Right lung (tissue), 10 donors: Measurements from ENCODE around the gene TMEM41A. TPM values are rescaled to one million over a fixed set of nuclear protein-coding genes. Genes with fewer than 3 reads are reported as not detected.

ENCODE experiments used
- DNase-seq, 2 donors: peaks; one replicate each; pipeline ENCODE4 v3.0.0-alpha.2; 2013
- long read RNA-seq, 8 donors: transcript quantifications; one replicate each; lab custom pipeline, GENCODE V29; 2026
- polyA plus RNA-seq, 5 donors: library from polyadenylated mRNA; unstranded; fragments of 120-200 nt; gene quantifications; one replicate each; pipeline versions ENCODE4 v1.2.1 to v1.2.3, GENCODE V29; 2013; ENCODE audit warnings: inconsistent platforms in 1 of 5, low replicate concordance in 1 of 5; ENCODE audit not compliant: insufficient read length in 5 of 5, insufficient read depth in 1 of 5

The TMEM41A gene
- 10 to 100 TPM; 40.8 to 50.6 (median 47.8) TPM for polyA plus RNA-seq
- long read RNA-seq, donor 1, full-length matches to known transcripts: 21 of 21 reads
- long read RNA-seq, donor 1, partial matches to known transcripts: 0 of 21 reads
- long read RNA-seq, donor 1, other reads (novel, unspliced or antisense): 0 of 21 reads
- long read RNA-seq, donor 2, transcript TMEM41A-203 (5 exons, 2,827 nt): major isoform, 6 of 8 reads
- long read RNA-seq, donor 2, partial matches to known transcripts: 0 of 8 reads
- long read RNA-seq, donor 2, other reads (novel, unspliced or antisense): 0 of 8 reads
- long read RNA-seq, donor 3, full-length matches to known transcripts: 13 of 21 reads
- long read RNA-seq, donor 3, partial matches to known transcripts: 8 of 21 reads
- long read RNA-seq, donor 3, other reads (novel, unspliced or antisense): 0 of 21 reads
- long read RNA-seq, donor 4, transcript TMEM41A-203 (5 exons, 2,827 nt): major isoform, 9 of 14 reads
- long read RNA-seq, donor 4, partial matches to known transcripts: 5 of 14 reads
- long read RNA-seq, donor 4, other reads (novel, unspliced or antisense): 0 of 14 reads
- long read RNA-seq, donor 5, full-length matches to known transcripts: 7 of 15 reads
- long read RNA-seq, donor 5, partial matches to known transcripts: 8 of 15 reads
- long read RNA-seq, donor 5, other reads (novel, unspliced or antisense): 0 of 15 reads
- long read RNA-seq, donor 6, transcript TMEM41A-203 (5 exons, 2,827 nt): major isoform, 8 of 17 reads
- long read RNA-seq, donor 6, partial matches to known transcripts: 8 of 17 reads
- long read RNA-seq, donor 6, other reads (novel, unspliced or antisense): 0 of 17 reads
- long read RNA-seq, donor 7, full-length matches to known transcripts: 8 of 8 reads
- long read RNA-seq, donor 7, partial matches to known transcripts: 0 of 8 reads
- long read RNA-seq, donor 7, other reads (novel, unspliced or antisense): 0 of 8 reads
- long read RNA-seq, donor 8, partial matches to known transcripts: 0 of 5 reads
- long read RNA-seq, donor 8, other reads (novel, unspliced or antisense): 0 of 5 reads

DNA sequence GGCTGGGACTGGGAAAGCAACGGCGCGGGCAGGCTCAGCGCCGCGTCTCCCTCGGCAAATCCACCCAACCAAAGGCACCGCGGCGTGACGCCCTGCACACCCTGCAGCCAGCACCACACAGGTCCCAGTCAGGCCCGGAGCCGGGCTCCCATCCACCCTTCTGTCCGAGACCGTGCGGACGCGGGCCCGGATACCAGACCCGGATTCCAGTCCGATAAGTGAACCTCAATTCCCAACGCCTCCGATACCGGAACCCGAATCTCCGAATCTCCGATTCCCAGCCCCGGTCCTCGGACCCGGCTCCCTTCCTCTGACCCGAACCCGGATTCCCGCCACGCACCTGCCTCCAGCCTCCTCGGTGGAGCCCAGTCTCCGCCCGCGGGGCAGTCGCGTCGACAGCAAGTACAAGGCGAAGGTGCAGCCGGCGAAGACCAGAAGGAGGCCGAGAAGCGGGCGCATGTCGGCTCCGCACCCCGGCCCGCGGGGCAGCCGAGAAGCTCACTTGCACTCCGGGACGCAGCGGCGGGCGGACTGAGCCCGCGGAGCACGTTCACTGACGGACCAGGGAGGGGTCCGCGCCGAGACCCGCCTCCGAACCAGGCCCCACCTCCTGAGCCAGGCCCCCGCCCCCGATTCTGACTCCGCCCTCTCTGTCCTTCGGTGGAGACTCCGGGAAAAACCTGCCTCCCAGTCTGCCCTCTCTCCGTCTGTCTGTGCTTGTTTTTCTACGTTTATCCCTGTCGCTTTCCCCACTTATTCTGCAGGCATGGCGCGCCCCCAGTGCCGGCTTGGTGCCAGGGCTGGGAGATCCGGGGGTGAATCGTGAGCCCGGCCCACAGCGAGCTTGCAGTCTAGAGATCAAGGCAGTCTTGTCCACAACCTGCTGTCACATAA lies at the start of gene TMEM41A:
TMEM41A (minus strand) TSS at position 533 of the 894 bp plus-strand sequence; CDS start at position 459, 74 bp downstream.
- peak; percentile 85 for DNase-seq

DNA sequence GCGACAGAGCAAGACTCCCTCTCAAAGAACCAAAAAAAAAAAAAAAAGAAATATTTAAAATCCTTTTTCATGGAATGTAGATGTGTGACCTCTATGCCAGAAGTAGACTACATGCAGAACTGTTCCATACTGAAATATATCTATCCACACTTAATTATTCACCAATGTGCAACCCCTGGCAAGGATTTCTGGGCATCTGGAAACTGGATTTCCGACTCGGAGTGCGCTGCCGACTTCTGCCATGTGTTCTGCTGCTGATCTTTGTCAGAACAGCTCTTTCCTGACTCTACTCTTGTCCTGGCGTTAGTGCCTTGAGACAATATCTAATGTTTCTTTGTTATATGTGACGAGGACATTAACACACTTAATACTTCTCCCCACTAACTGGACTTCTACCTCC lies 41.9 kb upstream of the TMEM41A start:
- no peak for DNase-seq

DNA sequence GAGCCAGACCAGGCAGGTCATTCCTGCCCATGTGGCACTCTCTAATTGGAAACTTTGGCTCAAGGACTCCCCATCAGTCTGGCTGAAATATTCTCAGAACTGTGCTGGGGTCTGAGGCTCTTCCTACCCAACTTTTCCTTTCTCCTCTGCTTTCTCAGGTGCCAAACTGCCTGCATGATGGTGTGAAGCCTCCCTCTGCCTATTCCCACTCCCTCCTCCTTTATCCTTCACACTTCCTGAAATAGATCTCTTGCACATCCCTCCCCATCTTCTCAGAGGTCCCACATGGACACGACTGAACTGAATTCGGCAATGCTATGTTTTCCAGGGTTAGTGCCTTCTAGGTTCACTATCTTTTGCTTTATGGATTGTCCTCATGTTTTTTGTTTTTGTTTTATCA lies 41.1 kb upstream of the TMEM41A start:
- no peak for DNase-seq

DNA sequence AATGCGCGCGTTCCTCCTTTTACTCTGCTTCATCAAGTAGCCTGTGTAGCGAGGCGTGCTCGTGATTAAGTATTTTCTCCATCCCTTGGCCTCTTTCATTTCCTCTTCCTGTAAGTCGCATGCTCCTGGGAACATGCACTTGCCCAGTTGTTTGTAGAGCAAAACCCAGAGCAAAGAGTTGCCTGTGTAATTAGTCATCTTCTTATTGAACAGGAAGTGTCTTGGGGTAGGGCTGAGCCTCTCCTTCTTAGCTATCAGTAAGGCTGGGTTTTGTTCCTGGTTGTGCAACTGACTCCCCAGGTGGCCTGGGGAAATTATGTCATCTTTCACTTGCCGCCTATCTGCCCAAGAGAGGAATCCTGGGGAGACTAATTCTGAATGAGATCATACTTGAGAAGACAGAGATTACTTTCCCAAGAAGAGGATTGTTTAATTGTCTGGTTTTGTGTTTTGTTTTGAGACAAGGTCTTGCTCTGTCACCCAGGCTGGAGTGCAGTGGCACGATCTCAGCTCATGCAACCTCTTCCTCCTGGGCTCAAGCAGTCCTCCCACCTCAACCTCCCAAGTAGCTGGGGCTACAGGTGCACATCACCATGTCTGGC lies 38.6 kb upstream of the TMEM41A start:
- no peak for DNase-seq

DNA sequence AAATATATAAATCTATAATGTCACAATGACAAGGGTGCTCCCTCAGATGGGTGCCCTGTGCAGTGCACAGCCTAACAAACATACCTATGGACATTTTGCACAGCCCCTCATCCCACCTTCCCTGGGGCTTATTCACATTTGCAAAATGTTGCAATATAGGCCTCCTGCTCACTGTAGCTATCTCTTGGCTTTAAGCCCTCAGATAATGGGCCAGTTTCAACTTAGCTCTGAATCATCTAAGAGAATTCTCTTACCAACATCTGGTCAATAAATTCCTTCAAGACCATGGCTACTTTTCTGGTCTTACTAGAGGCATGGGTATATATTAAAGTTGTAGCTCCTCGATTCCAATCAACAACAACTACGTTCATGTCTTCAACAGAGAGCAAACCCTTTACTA lies 35.7 kb upstream of the TMEM41A start:
- DNase-seq: no peak

DNA sequence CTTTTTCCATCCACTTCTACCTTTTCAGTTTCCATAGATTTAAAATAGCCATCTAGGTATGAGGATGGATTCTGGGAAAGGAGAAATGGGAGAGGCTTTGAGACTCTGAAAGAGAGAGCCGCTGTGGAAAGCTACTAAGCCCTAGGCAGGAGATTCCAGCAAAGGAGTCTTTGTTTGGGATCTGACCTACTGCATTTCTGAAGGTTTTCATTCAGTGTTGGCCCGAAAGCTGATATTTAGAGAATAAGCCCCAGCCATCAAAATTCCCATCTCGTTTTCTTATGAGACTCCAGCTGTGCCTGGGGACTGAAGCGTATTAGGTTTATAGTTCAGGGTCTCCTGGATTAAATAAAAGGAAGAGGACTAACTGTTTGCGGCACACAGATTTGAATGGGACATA lies 34.1 kb upstream of the TMEM41A start:
- DNase-seq: no peak

DNA sequence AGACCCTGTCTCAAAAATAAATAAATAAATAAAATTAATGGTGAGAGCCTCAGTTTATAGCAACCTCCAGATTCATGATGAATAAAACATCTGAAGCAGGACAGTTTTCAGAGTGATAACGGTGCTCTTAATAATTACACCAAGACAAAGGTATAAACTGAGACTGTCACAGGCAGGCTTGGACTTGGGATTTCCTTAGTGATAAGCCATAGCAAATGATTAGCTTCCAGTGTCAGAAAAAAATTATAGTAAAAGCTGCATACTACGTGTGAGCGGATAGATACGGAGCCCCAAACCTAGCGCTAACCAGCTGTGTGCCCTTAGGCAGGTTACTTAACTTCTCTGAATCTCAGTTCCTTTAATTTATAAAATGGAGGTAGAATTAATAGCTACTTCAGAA lies 32.0 kb upstream of the TMEM41A start:
- DNase-seq: no peak

DNA sequence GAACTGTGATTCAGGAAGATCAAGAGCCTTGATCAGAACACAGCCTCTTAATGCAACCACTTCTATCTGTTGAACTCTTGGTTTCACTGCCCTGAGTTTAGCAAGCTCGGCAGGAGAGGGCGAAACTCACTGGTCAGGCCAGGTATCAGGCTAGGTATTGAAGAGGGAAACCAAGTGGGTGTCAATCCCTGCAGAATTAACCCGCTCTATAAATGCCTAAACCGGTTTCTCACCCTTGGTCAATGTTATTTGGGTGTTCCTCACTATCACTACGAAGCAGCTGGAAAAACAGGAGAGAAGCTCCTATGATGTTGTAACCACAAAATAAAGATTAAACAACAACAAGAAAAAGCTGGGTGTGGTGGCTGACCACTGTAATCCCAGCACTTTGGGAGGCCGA lies 29.7 kb upstream of the TMEM41A start:
- DNase-seq: no peak

DNA sequence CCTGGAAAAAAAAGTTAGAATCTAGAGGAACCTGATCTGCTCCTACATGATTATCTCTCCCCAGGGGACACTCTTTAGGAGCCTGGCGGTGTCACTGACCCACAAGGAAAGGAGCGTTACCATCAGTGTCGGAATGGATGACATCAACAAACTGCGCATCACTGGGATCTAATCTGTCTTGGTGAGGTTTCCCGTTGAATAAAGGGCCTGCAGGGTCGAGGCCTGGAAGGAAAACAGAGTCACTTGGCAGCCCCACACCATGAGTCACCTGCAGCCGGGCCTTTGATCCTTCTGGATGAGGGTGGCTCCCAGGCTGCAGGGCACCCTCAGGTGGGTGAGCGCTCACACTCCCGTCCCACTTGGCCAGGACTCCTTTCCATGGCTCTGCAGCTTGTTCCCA lies 28.5 kb upstream of the TMEM41A start:
- DNase-seq: no peak

DNA sequence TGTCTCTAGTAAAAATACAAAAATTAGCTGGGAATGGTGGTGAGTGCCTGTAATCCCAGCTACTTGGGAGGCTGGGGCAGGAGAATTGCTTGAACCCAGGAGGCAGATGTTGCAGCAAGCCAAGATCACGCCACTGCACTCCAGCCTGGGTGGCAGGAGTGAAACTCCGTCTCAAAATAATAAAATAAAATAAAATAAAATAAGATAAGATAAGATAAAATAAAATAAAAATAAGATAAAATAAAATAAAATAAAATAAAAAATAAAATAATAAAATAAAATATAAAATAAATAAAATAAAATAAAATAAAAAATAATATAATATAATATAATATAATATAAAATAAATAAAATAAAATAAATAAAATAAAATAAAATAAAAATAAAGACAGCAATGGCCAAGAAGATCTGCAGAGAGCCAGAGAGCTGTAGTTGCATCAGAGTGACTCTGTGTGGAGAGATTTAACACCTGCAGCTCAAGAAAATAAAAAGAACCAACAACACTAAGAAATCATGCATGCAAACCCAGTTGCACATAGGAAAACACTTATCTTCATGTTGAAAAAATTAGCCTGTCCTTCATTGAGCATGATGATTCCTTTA lies 27.6 kb upstream of the TMEM41A start:
- DNase-seq: no peak

DNA sequence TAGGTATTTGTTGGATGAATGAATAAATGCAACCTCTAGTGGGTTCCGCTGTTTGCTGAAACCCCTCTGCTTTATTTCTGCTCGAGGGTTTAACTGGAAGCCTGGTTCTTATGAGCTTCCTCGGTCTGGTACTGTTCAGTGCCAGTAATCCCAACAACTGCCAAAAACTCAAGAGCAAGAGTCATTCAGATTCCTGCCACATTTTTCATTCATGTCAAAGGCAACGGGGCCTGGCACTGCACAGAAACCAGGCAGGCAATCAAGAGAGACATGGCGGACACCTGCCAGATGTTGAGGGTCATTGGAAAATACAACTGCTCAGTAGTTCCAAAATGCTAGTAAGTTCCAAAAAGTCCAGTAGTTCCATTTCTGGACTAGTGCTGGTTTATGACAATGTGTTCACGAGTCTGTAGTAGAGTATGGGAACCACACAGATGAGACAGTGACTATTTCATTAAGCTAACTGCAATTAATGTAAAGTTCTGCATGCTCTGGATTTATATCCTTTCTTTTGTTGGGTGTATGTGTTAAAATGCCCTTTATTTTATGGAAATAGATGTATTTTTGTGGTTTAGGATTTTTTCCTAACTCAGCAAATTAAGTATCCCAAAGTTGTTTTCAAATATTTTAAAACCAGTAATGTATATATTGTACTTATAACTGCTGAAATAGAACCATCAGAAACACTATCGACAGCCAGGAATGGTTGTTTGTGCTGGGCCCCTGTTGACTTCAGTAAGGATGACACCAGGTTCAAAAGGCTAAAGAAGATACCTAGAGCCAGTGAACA lies 22.7 kb upstream of the TMEM41A start:
- no peak for DNase-seq

DNA sequence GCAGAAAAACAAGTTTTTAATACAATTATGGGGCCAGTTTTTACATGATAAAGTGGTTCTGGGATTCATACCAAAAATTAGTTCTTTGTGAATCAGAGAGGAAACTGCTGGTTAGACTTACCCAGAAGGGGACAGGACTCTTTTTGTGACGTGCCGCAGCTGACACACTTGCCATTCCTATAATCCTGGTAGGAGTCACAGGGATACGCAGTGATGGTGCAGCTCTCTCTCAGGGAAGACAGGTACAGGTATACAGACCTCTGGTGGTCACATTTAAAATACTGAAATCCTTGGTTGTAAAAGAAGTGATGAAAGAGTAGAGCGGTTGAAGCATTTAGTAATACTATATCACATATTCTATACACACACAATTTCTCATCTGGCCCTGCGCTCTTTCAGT lies 20.2 kb upstream of the TMEM41A start:
- DNase-seq: no peak

DNA sequence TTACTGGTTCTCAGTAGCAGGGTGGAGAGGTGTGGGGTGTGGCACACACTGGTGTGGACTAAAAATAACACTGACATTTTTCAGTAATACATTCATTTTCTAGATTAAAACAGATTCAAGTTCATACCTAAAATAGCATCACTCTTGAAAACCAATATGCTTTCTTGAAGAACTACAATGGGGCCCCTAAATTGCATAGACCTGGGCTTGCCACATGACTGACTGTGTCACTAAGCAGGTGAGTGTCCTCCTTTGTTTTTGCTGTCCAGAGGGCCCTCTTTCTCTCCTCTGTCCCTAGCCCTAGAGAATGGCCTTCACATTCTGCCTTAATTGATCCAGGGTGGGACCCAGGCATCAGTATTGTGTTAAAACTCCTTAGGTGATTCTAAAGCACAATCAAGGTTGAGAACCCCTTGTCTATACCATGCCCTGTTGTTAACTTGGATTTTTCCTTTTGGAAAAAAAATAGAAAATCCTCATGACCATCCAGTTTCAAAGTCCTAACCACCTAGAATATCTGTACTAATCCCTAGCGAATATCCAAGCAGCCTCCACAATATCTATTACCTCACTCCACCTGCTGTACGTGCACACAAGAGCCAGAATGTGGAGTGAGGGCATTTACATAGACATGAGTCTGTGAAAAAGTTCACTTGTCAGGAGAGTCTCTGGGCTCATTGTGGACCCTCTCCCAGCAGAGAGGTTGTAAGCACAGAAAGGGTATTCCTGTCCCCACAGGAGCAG lies 18.7 kb upstream of the TMEM41A start:
- no peak for DNase-seq

DNA sequence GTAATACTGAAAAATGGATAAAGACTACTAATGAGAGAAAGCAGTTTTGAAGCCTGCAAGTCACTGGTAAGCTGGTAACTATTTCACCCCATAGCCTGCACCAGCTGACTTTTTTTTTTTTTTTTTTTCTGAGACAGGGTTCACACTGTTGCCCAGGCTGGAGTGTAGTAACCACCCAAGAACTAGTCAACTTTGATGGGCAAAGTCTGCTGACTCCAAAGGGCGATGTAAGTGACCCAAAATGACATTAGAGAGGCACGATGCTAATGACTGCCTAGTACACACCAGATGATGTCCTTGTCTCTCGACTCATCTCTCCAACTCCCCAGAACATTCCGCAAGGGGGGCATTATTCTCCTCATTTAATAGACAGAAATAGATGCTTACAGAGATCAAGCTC lies 12.9 kb upstream of the TMEM41A start:
- no peak for DNase-seq

DNA sequence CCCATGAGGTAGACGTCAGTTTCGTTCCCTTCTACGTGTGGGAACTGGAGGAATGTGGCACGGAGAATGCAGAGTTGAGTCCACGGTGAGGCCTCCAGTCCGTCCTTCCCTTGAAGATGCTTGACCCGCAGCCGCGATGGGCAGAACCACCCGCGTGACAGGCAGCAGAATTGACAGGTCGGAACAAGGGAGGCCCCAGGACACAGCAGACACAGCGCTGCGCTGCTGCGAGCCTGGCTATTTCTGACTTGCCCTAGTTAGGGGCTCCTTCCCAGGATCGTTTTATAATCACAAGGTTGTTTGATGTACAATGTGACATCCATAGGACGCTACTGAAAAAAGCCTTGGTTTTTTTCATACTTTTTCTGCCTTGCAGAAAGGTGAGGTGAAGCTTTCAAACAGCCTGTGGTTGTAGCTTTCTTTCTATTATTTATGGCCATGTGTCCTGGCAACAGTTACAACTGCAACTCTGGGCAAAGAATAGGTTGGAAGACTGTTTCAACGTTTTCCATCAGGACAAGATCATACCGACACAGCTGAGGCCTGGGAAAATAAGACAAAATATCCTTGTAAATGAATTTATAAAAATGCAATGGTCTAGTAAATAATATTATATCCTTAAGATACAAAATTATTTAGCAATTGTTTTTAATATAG lies 9.6 kb upstream of the TMEM41A start:
- no peak for DNase-seq

DNA sequence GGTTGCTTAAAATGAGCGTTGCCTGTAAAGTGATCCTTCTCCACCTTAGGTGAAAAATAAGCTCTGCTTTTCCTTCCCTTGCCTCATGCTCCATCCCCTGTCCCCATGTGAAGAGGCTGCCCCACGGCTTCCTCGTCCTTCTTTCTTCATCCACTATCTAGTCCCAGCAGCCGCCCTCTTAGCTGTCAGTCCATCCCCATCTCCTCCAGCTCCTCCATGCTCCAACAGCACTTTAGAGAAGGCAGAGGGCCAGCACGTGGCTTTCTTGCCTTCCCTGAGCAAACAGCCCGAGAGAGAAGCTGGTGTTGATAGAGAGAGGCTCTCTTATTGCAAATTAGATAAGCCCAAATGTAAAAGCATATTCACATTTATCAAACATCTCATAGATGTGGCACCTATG lies 9.0 kb upstream of the TMEM41A start:
- DNase-seq: no peak

DNA sequence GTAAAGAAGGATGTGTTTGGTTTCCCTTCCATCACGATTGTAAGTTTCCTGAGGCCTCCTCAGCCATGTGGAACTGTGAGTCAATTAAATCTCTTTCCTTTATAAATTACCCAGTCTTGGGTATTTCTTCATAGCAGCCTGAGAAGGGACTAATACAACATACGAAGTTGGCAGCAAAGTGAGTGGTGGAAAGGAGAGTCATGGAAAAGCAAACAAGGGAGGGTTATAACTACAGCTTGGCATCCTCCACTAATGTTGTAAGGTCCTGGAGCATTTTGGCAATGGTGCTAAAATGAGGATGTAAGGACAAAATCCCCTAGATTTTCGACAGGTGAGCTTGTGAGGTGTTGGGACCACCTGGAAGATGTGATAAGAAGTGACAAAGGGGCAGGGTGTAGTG lies 5.8 kb upstream of the TMEM41A start:
- no peak for DNase-seq

DNA sequence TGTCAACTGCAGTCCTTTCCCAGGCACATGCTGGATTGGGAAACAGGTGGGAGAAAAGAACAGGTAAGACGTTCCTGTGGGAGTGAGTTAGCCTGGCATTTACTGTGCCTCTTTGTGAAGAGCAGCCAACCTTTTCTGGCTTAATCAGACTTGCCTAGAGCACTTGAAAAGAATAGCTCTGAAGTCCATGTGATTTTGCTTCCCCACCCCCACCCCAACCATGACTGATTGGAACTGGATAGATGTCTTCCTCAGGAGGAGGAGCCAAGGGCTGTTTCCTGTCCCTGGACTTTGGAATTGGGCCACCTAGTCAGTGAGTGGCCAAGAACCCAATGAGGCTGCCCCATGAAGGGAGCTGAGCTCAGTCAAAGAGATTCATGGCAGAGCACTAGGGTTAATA lies 4.7 kb upstream of the TMEM41A start:
- DNase-seq: no peak
